Ishikawa (cell line): Measurements from ENCODE around the gene ATP11A.

ENCODE experiments used
- CEBPB ChIP-seq: IDR thresholded peaks from 2 replicates; pipeline ENCODE4 v1.6.1; 2012
- CREB1 ChIP-seq: IDR thresholded peaks from 2 replicates; pipeline ENCODE4 v1.6.1; 2012; ENCODE audit warnings: low read depth
- EP300 ChIP-seq: IDR thresholded peaks from 2 replicates; pipeline ENCODE4 v1.6.1; 2012; ENCODE audit warnings: borderline replicate concordance
- FOXM1 ChIP-seq: IDR thresholded peaks from 2 replicates; pipeline ENCODE4 v1.6.1; 2012; ENCODE audit warnings: low read depth, borderline replicate concordance
- NFIC ChIP-seq: IDR thresholded peaks from 2 replicates; pipeline ENCODE4 v1.6.1; 2012
- TAF1 ChIP-seq: IDR thresholded peaks from 2 replicates; pipeline ENCODE4 v1.6.1; 2012; ENCODE audit warnings: low read depth, mild to moderate bottlenecking
- TEAD4 ChIP-seq: IDR thresholded peaks from 2 replicates; pipeline ENCODE4 v1.6.1; 2012
- YY1 ChIP-seq: IDR thresholded peaks from 2 replicates; pipeline ENCODE4 v1.6.1; 2012; ENCODE audit warnings: low read depth
- ZBTB7A ChIP-seq: IDR thresholded peaks from 2 replicates; pipeline ENCODE4 v1.6.1; 2012; ENCODE audit warnings: low read depth
- TF ChIP-seq, protein P1 (sequence below): IDR thresholded peaks from 2 replicates; pipeline ENCODE4 v1.6.1; 2012
- TF ChIP-seq, protein P2 (sequence below): IDR thresholded peaks from 2 replicates; pipeline ENCODE4 v1.6.1; 2012; ENCODE audit warnings: low read depth, mild to moderate bottlenecking
- TF ChIP-seq, protein P3 (sequence below): IDR thresholded peaks from 2 replicates; pipeline ENCODE4 v1.6.1; 2012

DNA sequence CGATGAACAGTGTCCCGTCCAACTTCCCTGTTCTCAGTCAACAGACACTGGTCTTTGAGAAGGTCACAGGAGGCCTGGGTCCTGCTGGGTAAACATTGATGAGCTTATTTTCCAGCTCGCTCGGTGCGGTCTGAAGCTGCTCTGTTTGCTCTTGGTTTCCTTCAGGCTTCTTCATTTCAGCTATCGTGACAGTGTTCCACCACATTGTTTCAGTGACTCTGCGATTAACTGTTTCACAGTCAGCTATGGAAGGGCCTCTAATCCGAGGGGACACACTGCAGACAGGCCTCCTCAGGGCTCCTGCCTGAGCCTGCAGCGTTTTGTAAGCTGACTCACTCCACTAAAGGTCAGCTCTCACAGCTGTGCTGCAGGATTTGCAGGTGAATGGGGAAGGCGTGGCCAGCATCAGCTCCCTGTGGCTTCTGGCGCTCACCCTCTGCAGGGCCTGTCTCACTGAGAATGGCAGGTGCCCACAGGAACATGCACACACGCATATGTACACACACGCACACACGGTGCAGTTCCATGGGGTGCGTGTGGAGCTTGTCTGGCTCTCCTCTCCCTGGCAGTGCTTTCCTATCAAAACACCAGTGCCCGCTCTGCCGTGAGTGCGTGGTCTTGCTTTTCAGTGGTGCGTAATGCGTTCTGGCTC is 216.3 kb downstream of the ATP11A start:
- no peak for TF ChIP-seq CEBPB
- no peak for TF ChIP-seq TEAD4
- no peak for TF ChIP-seq TAF1
- TF ChIP-seq EP300: no peak
- no peak for TF ChIP-seq FOXM1
- 0 out of 2 replicates have a peak, but pooled peaks have one; percentile 17 for TF ChIP-seq NFIC
- TF ChIP-seq, protein P1, sequence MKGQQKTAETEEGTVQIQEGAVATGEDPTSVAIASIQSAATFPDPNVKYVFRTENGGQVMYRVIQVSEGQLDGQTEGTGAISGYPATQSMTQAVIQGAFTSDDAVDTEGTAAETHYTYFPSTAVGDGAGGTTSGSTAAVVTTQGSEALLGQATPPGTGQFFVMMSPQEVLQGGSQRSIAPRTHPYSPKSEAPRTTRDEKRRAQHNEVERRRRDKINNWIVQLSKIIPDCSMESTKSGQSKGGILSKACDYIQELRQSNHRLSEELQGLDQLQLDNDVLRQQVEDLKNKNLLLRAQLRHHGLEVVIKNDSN: no peak
- TF ChIP-seq, protein P2, sequence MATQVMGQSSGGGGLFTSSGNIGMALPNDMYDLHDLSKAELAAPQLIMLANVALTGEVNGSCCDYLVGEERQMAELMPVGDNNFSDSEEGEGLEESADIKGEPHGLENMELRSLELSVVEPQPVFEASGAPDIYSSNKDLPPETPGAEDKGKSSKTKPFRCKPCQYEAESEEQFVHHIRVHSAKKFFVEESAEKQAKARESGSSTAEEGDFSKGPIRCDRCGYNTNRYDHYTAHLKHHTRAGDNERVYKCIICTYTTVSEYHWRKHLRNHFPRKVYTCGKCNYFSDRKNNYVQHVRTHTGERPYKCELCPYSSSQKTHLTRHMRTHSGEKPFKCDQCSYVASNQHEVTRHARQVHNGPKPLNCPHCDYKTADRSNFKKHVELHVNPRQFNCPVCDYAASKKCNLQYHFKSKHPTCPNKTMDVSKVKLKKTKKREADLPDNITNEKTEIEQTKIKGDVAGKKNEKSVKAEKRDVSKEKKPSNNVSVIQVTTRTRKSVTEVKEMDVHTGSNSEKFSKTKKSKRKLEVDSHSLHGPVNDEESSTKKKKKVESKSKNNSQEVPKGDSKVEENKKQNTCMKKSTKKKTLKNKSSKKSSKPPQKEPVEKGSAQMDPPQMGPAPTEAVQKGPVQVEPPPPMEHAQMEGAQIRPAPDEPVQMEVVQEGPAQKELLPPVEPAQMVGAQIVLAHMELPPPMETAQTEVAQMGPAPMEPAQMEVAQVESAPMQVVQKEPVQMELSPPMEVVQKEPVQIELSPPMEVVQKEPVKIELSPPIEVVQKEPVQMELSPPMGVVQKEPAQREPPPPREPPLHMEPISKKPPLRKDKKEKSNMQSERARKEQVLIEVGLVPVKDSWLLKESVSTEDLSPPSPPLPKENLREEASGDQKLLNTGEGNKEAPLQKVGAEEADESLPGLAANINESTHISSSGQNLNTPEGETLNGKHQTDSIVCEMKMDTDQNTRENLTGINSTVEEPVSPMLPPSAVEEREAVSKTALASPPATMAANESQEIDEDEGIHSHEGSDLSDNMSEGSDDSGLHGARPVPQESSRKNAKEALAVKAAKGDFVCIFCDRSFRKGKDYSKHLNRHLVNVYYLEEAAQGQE: no peak
- TF ChIP-seq ZBTB7A: no peak
- TF ChIP-seq, protein P3, sequence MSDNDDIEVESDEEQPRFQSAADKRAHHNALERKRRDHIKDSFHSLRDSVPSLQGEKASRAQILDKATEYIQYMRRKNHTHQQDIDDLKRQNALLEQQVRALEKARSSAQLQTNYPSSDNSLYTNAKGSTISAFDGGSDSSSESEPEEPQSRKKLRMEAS: 0 out of 2 replicates have a peak, but pooled peaks have one; percentile 40
- no peak for TF ChIP-seq YY1
- TF ChIP-seq CREB1: no peak
